ENCODE data around the gene CCNE1.

The CCNE1 gene

GRCh38 chr19:29811125-29812079 is at the start of gene CCNE1:
CCNE1 (plus strand) TSS chr19:29811991; CDS start chr19:29812556, 565 bp downstream.
- H3K4me3 ChIP-seq (ENCODE audit: control insufficient read depth, low read depth, low read length) = peak within 1 kb of the TSS; percentile 38
- no peak for TF ChIP-seq CTCF (IDR thresholded peaks at IDR 0.05; ENCODE audit: control insufficient read depth, insufficient read depth, low read depth, low read length, missing control alignments)
- DNase-seq (ENCODE audit: low read depth) = peak; percentile 13

- TF ChIP-seq CTCF (IDR thresholded peaks at IDR 0.05; ENCODE audit: control insufficient read depth, insufficient read depth, low read depth, low read length, missing control alignments) = no peak
- no peak overlapping the region for H3K4me3 ChIP-seq (ENCODE audit: control insufficient read depth, low read depth, low read length)
- DNase-seq (ENCODE audit: low read depth) = no peak
Observed at GRCh38 chr19:29763196-29763595, 48.6 kb upstream of the CCNE1 start.

GRCh38 chr19:29764361-29764760 is 47.4 kb upstream of the CCNE1 start:
- TF ChIP-seq CTCF (IDR thresholded peaks at IDR 0.05; ENCODE audit: control insufficient read depth, insufficient read depth, low read depth, low read length, missing control alignments) = no peak
- DNase-seq (ENCODE audit: low read depth) = no peak
- no peak overlapping the region for H3K4me3 ChIP-seq (ENCODE audit: control insufficient read depth, low read depth, low read length)

GRCh38 chr19:29766100-29766499 is 45.7 kb upstream of the CCNE1 start:
- no peak for TF ChIP-seq CTCF (IDR thresholded peaks at IDR 0.05; ENCODE audit: control insufficient read depth, insufficient read depth, low read depth, low read length, missing control alignments)
- DNase-seq (ENCODE audit: low read depth) = no peak
- H3K4me3 ChIP-seq (ENCODE audit: control insufficient read depth, low read depth, low read length) = no peak overlapping the region

GRCh38 chr19:29767039-29767735 is 44.6 kb upstream of the CCNE1 start:
- no peak for DNase-seq (ENCODE audit: low read depth)
- no peak overlapping the region for H3K4me3 ChIP-seq (ENCODE audit: control insufficient read depth, low read depth, low read length)
- no peak for TF ChIP-seq CTCF (IDR thresholded peaks at IDR 0.05; ENCODE audit: control insufficient read depth, insufficient read depth, low read depth, low read length, missing control alignments)

- DNase-seq (ENCODE audit: low read depth) = no peak
- H3K4me3 ChIP-seq (ENCODE audit: control insufficient read depth, low read depth, low read length) = no peak overlapping the region
- no peak for TF ChIP-seq CTCF (IDR thresholded peaks at IDR 0.05; ENCODE audit: control insufficient read depth, insufficient read depth, low read depth, low read length, missing control alignments)
Observed at GRCh38 chr19:29768166-29768565, 43.6 kb upstream of the CCNE1 start.

All from AG09309 (cell line).